Measurements from ENCODE around the gene CDON.

GRCh38 chr11:126008956-126009355, 53.7 kb downstream of the CDON start:
- TF ChIP-seq ZBTB33 (IDR thresholded peaks at IDR 0.05; ENCODE audit: borderline replicate concordance, low read depth) (no peak), CTCF (IDR thresholded peaks at IDR 0.05) (no peak), MAX (IDR thresholded peaks at IDR 0.05; ENCODE audit: low read depth) (no peak), USF2 (IDR thresholded peaks at IDR 0.05; ENCODE audit: borderline replicate concordance, low read depth, low read length) (no peak), POLR2AphosphoS5 (IDR thresholded peaks at IDR 0.05; ENCODE audit: low read depth, low read length) (no peak), FOXJ3 (CRISPR knock-in tag; IDR thresholded peaks at IDR 0.05) (no peak), REST (IDR thresholded peaks at IDR 0.05; ENCODE audit: low read depth, low read length) (no peak)
